HepG2 (cell line): ENCODE results near the gene RPL38. TPM values are rescaled to one million over a fixed set of nuclear protein-coding genes. Genes with fewer than 3 reads are reported as not detected.

Experiments used
- AKAP8 ChIP-seq: sonication (generic); formaldehyde crosslinking; IDR thresholded peaks from 2 replicates; pipeline ENCODE4 v1.5.1; 2020; ENCODE audit warnings: mild to moderate bottlenecking, missing genetic modification reagents
- CSRNP1 ChIP-seq: sonication (generic); formaldehyde crosslinking; IDR thresholded peaks from 2 replicates; pipeline ENCODE4 v1.8.1; 2023; ENCODE audit warnings: mild to moderate bottlenecking, missing genetic modification reagents
- HNRNPLL ChIP-seq: fragments of 200-400 bp; formaldehyde crosslinking; IDR thresholded peaks from 2 replicates; pipeline ENCODE4 v1.6.1; 2017; ENCODE audit warnings: mild to moderate bottlenecking, low read depth, low read length; ENCODE audit not compliant: poor library complexity, severe bottlenecking
- NR2F6 ChIP-seq, 2 experiments: IDR thresholded peaks; 2 replicates each; pipeline ENCODE4 v1.6.1; 2016; ENCODE audit warnings: antibody characterized with exemption in 1 of 2, mild to moderate bottlenecking in 1 of 2
- RCOR2 ChIP-seq: IDR thresholded peaks from 2 replicates; pipeline ENCODE4 v1.6.1; 2016; ENCODE audit warnings: missing biosample characterization, missing genetic modification reagents
- ZBED4 ChIP-seq: sonication (generic); formaldehyde crosslinking; IDR thresholded peaks from 2 replicates; pipeline ENCODE4 v1.4.0; 2020; ENCODE audit warnings: missing genetic modification reagents, borderline replicate concordance
- ZBTB4 ChIP-seq: sonication (generic); formaldehyde crosslinking; IDR thresholded peaks from 2 replicates; pipeline ENCODE4 v1.4.0; 2020; ENCODE audit warnings: missing genetic modification reagents, mild to moderate bottlenecking, borderline replicate concordance
- ZC3H4 ChIP-seq: sonication (generic); formaldehyde crosslinking; IDR thresholded peaks from 2 replicates; pipeline ENCODE4 v1.4.0; 2020; ENCODE audit warnings: missing genetic modification reagents, borderline replicate concordance
- ZNF12 ChIP-seq: sonication (generic); formaldehyde crosslinking; IDR thresholded peaks from 2 replicates; pipeline ENCODE4 v1.5.0; 2020; ENCODE audit warnings: missing genetic modification reagents
- ZNF260 ChIP-seq: sonication (generic); formaldehyde crosslinking; IDR thresholded peaks from 2 replicates; pipeline ENCODE4 v1.4.0; 2020; ENCODE audit warnings: missing genetic modification reagents, low read depth, mild to moderate bottlenecking, borderline replicate concordance
- ZNF501 ChIP-seq: sonication (generic); formaldehyde crosslinking; IDR thresholded peaks from 2 replicates; pipeline ENCODE4 v1.5.1; 2020; ENCODE audit warnings: mild to moderate bottlenecking, moderate library complexity, missing genetic modification reagents
- ZNF510 ChIP-seq: sonication (generic); formaldehyde crosslinking; IDR thresholded peaks from 2 replicates; pipeline ENCODE4 v1.4.0; 2020; ENCODE audit warnings: low read depth, mild to moderate bottlenecking, missing genetic modification reagents
- ZNF513 ChIP-seq: sonication (generic); formaldehyde crosslinking; conservative IDR thresholded peaks from 2 replicates; pipeline ENCODE4 v1.5.0; 2020; ENCODE audit warnings: missing genetic modification reagents
- ZNF570 ChIP-seq: sonication (generic); formaldehyde crosslinking; IDR thresholded peaks from 2 replicates; pipeline ENCODE4 v1.4.0; 2020; ENCODE audit warnings: mild to moderate bottlenecking, missing genetic modification reagents, borderline replicate concordance
- ZNF691 ChIP-seq: sonication (generic); formaldehyde crosslinking; IDR thresholded peaks from 2 replicates; pipeline ENCODE4 v1.4.0; 2020; ENCODE audit warnings: missing genetic modification reagents, low read depth, mild to moderate bottlenecking, borderline replicate concordance
- polyA plus RNA-seq, 8 experiments: library from polyadenylated mRNA; depleted of rRNA in 3 of 8; stranded (reverse) in 7 of 8; unstranded in 1 of 8; fragments of >200 nt; fragmentation: Illumina TruSeq in 4 of 8; extraction: Trizol in 4 of 8; gene quantifications; 2 replicates each; pipeline versions ENCODE4 v1.2.1 to v1.2.3, GENCODE V29; 2011 to 2016; ENCODE audit warnings: low read depth in 4 of 8, missing spikeins in 1 of 8, mixed read lengths in 1 of 8; ENCODE audit not compliant: insufficient read depth in 1 of 8
- total RNA-seq, 5 experiments: library from RNA; depleted of rRNA; stranded (reverse); fragments of >200 nt; fragmentation: Illumina TruSeq; extraction: Trizol; gene quantifications; 2 replicates each; pipeline ENCODE4 v1.2.3, GENCODE V29; 2016; ENCODE audit warnings: low read depth in 1 of 5

The RPL38 gene
- total and polyA plus RNA-seq, 2 of the 13 experiments (the other 11 are each of a cell fraction or from before 2014, with no cell fraction given): 2,370 to 2,372 TPM

GRCh38 chr17:74203439-74204240, at the start of gene RPL38 (continued):
- TF ChIP-seq ZBTB4 (CRISPR knock-in tag) (0 out of 2 replicates have a peak, but pooled peaks have one; percentile 41), ZNF260 (CRISPR knock-in tag) (no peak), ZBED4 (CRISPR knock-in tag) (peak; percentile 66; the same call in 1 of the 2 replicates), HNRNPLL (no peak), ZNF510 (CRISPR knock-in tag) (no peak), CSRNP1 (CRISPR knock-in tag) (0 out of 2 replicates have a peak, but pooled peaks have one; percentile 28), AKAP8 (peak; percentile 62; the same call in 1 of the 2 replicates), ZNF501 (CRISPR knock-in tag) (peak; percentile 95), ZC3H4 (0 out of 2 replicates have a peak, but pooled peaks have one; percentile 80), RCOR2 (CRISPR knock-in tag) (0 out of 2 replicates have a peak, but pooled peaks have one; percentile 39), NR2F6 (IDR thresholded peaks at IDR 0.05) (no peak; the same call in 1 of the 2 replicates), NR2F6 (CRISPR knock-in tag; IDR thresholded peaks at IDR 0.05) (peak; percentile 54; the same call in 1 of the 2 replicates), ZNF12 (CRISPR knock-in tag) (peak; percentile 67; the same call in 1 of the 2 replicates), ZNF570 (CRISPR knock-in tag) (no peak), ZNF513 (no peak), ZNF691 (peak; percentile 95; the same call in 1 of the 2 replicates)
